Mesendoderm (in vitro differentiated cells): ENCODE data around the gene TNFSF8.
A peak's percentile ranks its signal among the peaks of the same experiment; 100 is the strongest.

Experiments
- DNase-seq: peaks from one replicate; pipeline ENCODE4 v3.0.0; 2013
- H2AK5ac ChIP-seq: 2 replicates; pipeline ENCODE4 v1.6.1; 2013; ENCODE audit warnings: low read length, inconsistent platforms
- H2BK120ac ChIP-seq: 2 replicates; pipeline ENCODE4 v1.6.1; 2013; ENCODE audit warnings: low read depth, mild to moderate bottlenecking, low read length, moderate library complexity, mixed read lengths
- H2BK15ac ChIP-seq: replicated peaks from 2 replicates; pipeline ENCODE4 v1.6.1; 2013; ENCODE audit warnings: low read depth, mild to moderate bottlenecking, moderate library complexity
- H2BK5ac ChIP-seq: 2 replicates; pipeline ENCODE4 v1.6.1; 2013; ENCODE audit warnings: low read length, inconsistent platforms
- H3K18ac ChIP-seq: 2 replicates; pipeline ENCODE4 v1.6.1; 2013; ENCODE audit warnings: mild to moderate bottlenecking, low read length, mixed read lengths
- H3K23ac ChIP-seq: one replicate; pipeline ENCODE4 v1.6.1; 2013; ENCODE audit warnings: low read length
- H3K27ac ChIP-seq: 2 replicates; pipeline ENCODE4 v1.5.1; 2013; ENCODE audit warnings: low read depth, mild to moderate bottlenecking, inconsistent platforms, low read length, moderate library complexity
- H3K27me3 ChIP-seq: 2 replicates; pipeline ENCODE4 v1.6.1; 2013; ENCODE audit warnings: low read length, control low read depth, mild to moderate bottlenecking, inconsistent platforms; ENCODE audit not compliant: insufficient read depth, poor library complexity
- H3K36me3 ChIP-seq: 2 replicates; pipeline ENCODE4 v1.6.1; 2013; ENCODE audit warnings: low read length, inconsistent platforms; ENCODE audit not compliant: control insufficient read depth, insufficient read depth
- H3K4ac ChIP-seq: one replicate; pipeline ENCODE4 v1.6.1; 2013; ENCODE audit warnings: low read depth, mild to moderate bottlenecking, low read length, moderate library complexity
- H3K4me1 ChIP-seq: 2 replicates; pipeline ENCODE4 v1.6.1; 2013; ENCODE audit warnings: low read depth, low read length, inconsistent platforms; ENCODE audit not compliant: control insufficient read depth
- H3K4me2 ChIP-seq: 2 replicates; pipeline ENCODE4 v1.6.1; 2013; ENCODE audit warnings: low read length
- H3K4me3 ChIP-seq: 2 replicates; pipeline ENCODE4 v1.5.1; 2013; ENCODE audit warnings: mild to moderate bottlenecking, low read length
- H3K56ac ChIP-seq: one replicate; pipeline ENCODE4 v1.6.1; 2013; ENCODE audit warnings: low read length
- H3K79me1 ChIP-seq: 2 replicates; pipeline ENCODE4 v1.6.1; 2013; ENCODE audit warnings: low read length, inconsistent platforms
- H3K79me2 ChIP-seq: 2 replicates; pipeline ENCODE4 v1.6.1; 2013; ENCODE audit warnings: mild to moderate bottlenecking, low read length; ENCODE audit not compliant: control insufficient read depth, insufficient read depth
- H3K9ac ChIP-seq: 2 replicates; pipeline ENCODE4 v1.6.1; 2013; ENCODE audit warnings: low read length, inconsistent platforms
- H4K5ac ChIP-seq: one replicate; pipeline ENCODE4 v1.6.1; 2013; ENCODE audit warnings: low read length
- H4K8ac ChIP-seq: one replicate; pipeline ENCODE4 v1.6.1; 2013; ENCODE audit warnings: low read depth, mild to moderate bottlenecking, control low read depth, low read length, moderate library complexity
- WGBS: extraction: QIAGEN DNeasy Blood & Tissue Kit; methylation state at CpG from one replicate; pipeline ENCODE4 v1.1.7; 2013; ENCODE audit warnings: low lambda C conversion rate, missing lambda C conversion rate; ENCODE audit not compliant: insufficient coverage; ENCODE audit errors: extremely low coverage; 5-methylcytosine and 5-hydroxymethylcytosine counted together

TNFSF8 gene

GRCh38 chr9:114851306-114851705 lies 79.1 kb downstream of the TNFSF8 start:
- WGBS, result no CpG with 5 or more reads among the region's 3 CpGs
- Histone ChIP-seq H3K4ac (no peak overlapping the region), H2BK120ac (no peak overlapping the region), H3K79me2 (no peaks in the 10 kb centered on the region), H3K4me2 (no peak overlapping the region), H3K27me3 (no peaks in the 10 kb centered on the region), H3K18ac (no peak overlapping the region), H2BK15ac (no peak overlapping the region), H3K4me3 (no peak overlapping the region), H3K9ac (no peak overlapping the region), H2AK5ac (no peak overlapping the region), H3K36me3 (no peaks in the 10 kb centered on the region), H3K23ac (no peak overlapping the region), H3K79me1 (no peaks in the 10 kb centered on the region), H4K5ac (no peak overlapping the region), H4K8ac (no peak overlapping the region), H3K56ac (no peak overlapping the region), H2BK5ac (no peak overlapping the region), H3K4me1 (peaks cover 7% of the 10 kb centered on the region), H3K27ac (no peak overlapping the region)
- DNase-seq, result peak; percentile 11
